Measurements from ENCODE around the gene FAM170B. TPM values are rescaled to one million over a fixed set of nuclear protein-coding genes. Genes with fewer than 3 reads are reported as not detected.

FAM170B gene
- total RNA-seq (not detected), polyA plus RNA-seq (ENCODE audit: insufficient read length in 2 of 2) (not detected)
- long read RNA-seq, donor 1 = 0 reads
- long read RNA-seq, donor 2 = 0 reads
- long read RNA-seq, donor 3 = 0 reads
- long read RNA-seq, donor 4 = 0 reads

- H3K36me3 ChIP-seq (ENCODE audit: control insufficient read depth, insufficient read depth, low read length) = no peaks in the 10 kb centered on the region
- no peak within 1 kb of the TSS for H3K4me3 ChIP-seq (ENCODE audit: low read depth, low read length)
- H3K9me3 ChIP-seq (ENCODE audit: control insufficient read depth, insufficient read depth, low read length) = no peaks in the 10 kb centered on the region
- H3K27me3 ChIP-seq (ENCODE audit: control insufficient read depth, insufficient read depth, low read length) = no peaks in the 10 kb centered on the region
- WGBS (ENCODE audit: insufficient coverage) = 94% methylated on average over 5 of the region's 5 CpGs
- peaks cover 2% of the 10 kb centered on the region for H3K4me1 ChIP-seq (ENCODE audit: control insufficient read depth, insufficient read depth, low read length)
- DNase-seq (ENCODE audit: low read depth in 4 of 6, low spot score in 6 of 6) = no peak
- H3K27ac ChIP-seq (ENCODE audit: low read depth, low read length) = no peak within 1 kb of the TSS
These were observed at the start of gene FAM170B for GRCh38 chr10:49133706-49134248. Gene FAM170B, minus strand, starts transcription at chr10:49134021. Its CDS starts 103 bp downstream, at chr10:49133918.

GRCh38 chr10:49182776-49183175 is 49.0 kb upstream of the FAM170B start:
- Histone ChIP-seq H3K36me3 (ENCODE audit: control insufficient read depth, insufficient read depth, low read length) (no peaks in the 10 kb centered on the region), H3K27ac (ENCODE audit: low read depth, low read length) (no peak overlapping the region), H3K27me3 (ENCODE audit: control insufficient read depth, insufficient read depth, low read length) (no peaks in the 10 kb centered on the region), H3K9me3 (ENCODE audit: control insufficient read depth, insufficient read depth, low read length) (no peaks in the 10 kb centered on the region), H3K4me1 (ENCODE audit: control insufficient read depth, insufficient read depth, low read length) (no peaks in the 10 kb centered on the region), H3K4me3 (ENCODE audit: low read depth, low read length) (no peak overlapping the region)
- no peak for DNase-seq (ENCODE audit: low read depth in 4 of 6, low spot score in 6 of 6)
- no CpG with 5 or more reads among the region's 4 CpGs for WGBS (ENCODE audit: insufficient coverage)

DNA sequence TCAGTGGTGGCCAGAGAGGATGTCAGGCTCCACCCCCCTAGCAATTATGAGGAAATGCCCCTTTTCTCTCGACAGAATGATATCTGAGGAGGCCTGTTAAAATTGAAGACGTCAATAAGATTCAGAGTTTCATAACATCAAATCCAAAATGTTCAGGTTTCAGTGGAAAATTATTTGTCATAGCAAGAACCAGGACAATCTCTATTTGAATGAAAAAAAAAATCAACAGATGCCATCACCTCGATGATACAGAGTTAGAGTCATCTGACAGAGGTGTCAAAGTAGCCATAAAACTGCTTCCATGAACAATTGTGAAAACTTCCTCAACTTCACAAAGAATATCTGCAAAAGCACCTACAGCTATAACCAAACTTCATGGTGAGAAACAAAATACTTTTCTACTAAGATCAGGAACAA is 46.6 kb upstream of the FAM170B start:
- Histone ChIP-seq H3K4me1 (ENCODE audit: control insufficient read depth, insufficient read depth, low read length) (peaks cover 14% of the 10 kb centered on the region), H3K36me3 (ENCODE audit: control insufficient read depth, insufficient read depth, low read length) (no peaks in the 10 kb centered on the region), H3K27ac (ENCODE audit: low read depth, low read length) (no peak overlapping the region), H3K4me3 (ENCODE audit: low read depth, low read length) (no peak overlapping the region), H3K27me3 (ENCODE audit: control insufficient read depth, insufficient read depth, low read length) (no peaks in the 10 kb centered on the region), H3K9me3 (ENCODE audit: control insufficient read depth, insufficient read depth, low read length) (no peaks in the 10 kb centered on the region)
- no peak for DNase-seq (ENCODE audit: low read depth in 4 of 6, low spot score in 6 of 6)
- no CpG with 5 or more reads among the region's 3 CpGs for WGBS (ENCODE audit: insufficient coverage)

DNA sequence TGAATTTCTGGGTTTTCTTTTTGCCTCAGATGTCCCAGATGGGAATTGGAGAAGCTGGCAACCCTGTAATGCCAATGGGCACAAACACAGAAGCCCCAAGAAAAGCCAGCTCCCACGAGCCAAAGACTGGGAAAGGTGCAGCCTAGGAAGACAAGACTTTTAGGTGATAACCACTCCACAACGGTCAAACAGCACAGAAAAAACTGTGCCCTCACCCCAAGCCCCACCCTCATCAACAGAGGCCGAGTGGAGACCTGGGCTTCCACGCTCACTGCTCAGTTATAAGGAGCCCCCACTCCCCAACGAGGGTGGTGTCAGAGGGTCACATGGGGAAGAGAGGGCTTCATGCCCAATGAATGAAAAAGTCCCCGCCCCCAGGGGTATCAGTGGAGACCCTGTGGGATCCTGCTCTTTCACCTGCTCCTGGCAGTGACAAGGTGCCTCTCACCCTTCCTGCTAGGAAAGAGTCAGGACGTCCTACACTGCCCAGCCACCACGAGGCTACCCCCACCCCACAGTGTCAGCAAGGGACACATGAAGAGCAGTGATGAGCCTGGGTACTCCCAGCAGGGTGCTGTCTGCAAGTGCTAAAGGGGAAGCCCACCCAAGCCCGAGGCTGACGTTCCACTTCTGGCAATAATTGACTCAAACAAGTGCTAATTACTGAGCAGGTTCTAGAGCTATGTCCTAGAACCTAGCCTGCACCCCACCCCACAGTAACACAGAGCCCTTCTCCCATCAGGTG is 46.0 kb upstream of the FAM170B start:
- H3K4me3 ChIP-seq (ENCODE audit: low read depth, low read length) = no peak overlapping the region
- H3K4me1 ChIP-seq (ENCODE audit: control insufficient read depth, insufficient read depth, low read length) = peaks cover 18% of the 10 kb centered on the region
- H3K9me3 ChIP-seq (ENCODE audit: control insufficient read depth, insufficient read depth, low read length) = no peaks in the 10 kb centered on the region
- DNase-seq (ENCODE audit: low read depth in 4 of 6, low spot score in 6 of 6) = no peak
- no peak overlapping the region for H3K27ac ChIP-seq (ENCODE audit: low read depth, low read length)
- H3K27me3 ChIP-seq (ENCODE audit: control insufficient read depth, insufficient read depth, low read length) = no peaks in the 10 kb centered on the region
- no peaks in the 10 kb centered on the region for H3K36me3 ChIP-seq (ENCODE audit: control insufficient read depth, insufficient read depth, low read length)
- 74% methylated on average over 9 of the region's 10 CpGs for WGBS (ENCODE audit: insufficient coverage)

DNA sequence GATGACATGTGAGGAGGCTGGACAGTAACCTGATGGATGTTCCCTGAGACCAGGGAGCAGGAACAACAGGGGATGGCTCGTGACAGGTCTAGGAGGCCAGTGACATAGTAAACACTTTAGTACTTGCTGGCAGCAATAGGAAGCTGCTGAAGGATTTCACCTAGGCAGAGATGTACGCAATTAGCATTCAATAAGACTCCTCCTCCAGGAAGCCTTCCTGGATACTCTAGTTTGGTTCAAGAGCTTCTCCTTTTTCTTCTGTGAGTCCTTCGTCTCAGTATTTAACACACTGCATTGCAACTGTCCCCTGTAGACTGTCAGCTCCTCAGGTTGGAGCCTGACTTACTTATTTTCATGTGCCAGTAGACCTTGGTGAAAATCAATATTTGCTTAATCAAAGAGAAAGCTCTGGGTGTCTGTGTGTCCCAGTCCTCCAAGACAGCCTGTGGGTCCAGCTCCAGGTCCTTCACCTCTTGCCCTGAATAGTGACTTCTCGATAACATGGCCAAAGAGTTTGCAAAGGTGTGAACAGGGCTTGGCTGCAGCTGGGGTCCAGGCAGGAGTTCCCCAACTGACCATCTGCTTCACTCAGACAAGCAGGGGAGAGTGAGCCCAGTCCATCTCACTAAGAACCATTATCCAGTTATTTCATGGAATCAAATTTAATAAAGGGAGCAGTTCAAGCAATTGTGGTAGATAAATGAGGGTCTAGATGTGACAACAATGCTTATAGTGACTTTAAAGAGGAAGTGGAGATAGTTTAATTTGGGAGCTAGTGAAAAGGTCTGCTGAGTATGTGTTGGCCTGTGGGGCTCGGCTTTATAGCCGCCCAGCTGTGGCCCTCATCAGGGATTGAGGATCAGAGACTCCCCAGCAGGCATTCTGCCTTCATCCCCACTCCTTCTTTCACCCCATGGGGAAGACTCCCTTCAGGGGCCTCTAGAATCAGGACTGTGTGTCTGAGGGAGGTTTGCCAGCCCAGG is 45.0 kb upstream of the FAM170B start:
- H3K9me3 ChIP-seq (ENCODE audit: control insufficient read depth, insufficient read depth, low read length) = no peaks in the 10 kb centered on the region
- 100% methylated on average over 3 of the region's 6 CpGs for WGBS (ENCODE audit: insufficient coverage)

DNA sequence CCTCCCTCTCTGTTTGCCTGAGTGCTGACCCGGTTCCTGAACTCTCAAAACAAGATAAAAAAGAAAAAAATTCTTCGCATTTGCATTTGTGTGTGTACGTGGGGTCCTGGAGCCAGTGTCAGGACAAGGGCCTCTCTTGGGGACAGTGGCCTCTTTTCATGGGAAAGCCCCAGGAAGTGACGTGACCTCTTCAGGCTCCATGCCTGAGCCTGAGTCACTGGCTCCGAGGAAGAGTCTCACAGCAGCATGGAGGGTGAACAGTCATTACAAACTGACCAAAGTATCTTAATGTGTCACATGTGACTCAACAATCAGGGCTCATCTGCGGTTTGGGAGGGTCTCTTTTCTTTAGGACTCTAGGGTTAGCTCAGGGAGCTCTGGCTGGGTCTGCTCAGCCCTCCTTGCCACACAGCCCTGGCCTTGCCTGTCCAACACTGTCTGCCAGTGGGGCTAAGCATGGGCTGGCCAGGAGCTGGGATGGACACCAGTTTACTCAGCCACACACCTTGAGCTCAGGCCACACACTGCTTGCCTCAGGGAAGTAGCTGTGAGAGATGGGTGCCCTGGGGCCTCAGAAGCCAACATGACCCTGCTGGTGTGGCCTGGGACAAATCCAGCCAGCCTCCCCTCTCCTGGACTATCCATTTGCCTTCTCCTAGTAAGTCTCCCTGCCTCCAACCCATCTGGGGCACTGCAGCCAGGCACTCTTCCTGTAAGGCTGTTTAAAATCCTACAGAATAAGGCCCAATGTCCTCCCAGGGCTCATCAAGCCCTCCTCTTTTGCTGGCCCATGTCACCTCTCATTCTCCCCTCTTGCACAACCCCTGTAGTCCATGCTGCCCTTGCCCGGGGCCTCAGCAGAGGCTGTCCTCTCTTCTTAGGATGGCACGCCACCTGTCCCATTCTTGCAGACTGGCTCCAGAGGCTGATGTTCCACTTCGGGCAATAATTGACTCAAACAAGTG is 43.9 kb upstream of the FAM170B start:
- H3K27ac ChIP-seq (ENCODE audit: low read depth, low read length) = no peak overlapping the region
- DNase-seq (ENCODE audit: low read depth in 4 of 6, low spot score in 6 of 6) = no peak
- no peaks in the 10 kb centered on the region for H3K9me3 ChIP-seq (ENCODE audit: control insufficient read depth, insufficient read depth, low read length)
- no peaks in the 10 kb centered on the region for H3K36me3 ChIP-seq (ENCODE audit: control insufficient read depth, insufficient read depth, low read length)
- 90% methylated on average over 8 of the region's 9 CpGs for WGBS (ENCODE audit: insufficient coverage)
- H3K27me3 ChIP-seq (ENCODE audit: control insufficient read depth, insufficient read depth, low read length) = no peaks in the 10 kb centered on the region
- peaks cover 18% of the 10 kb centered on the region for H3K4me1 ChIP-seq (ENCODE audit: control insufficient read depth, insufficient read depth, low read length)
- no peak overlapping the region for H3K4me3 ChIP-seq (ENCODE audit: low read depth, low read length)

More for the DNA sequence above, 45.0 kb upstream of the FAM170B start:
- Histone ChIP-seq H3K27ac (ENCODE audit: low read depth, low read length) (no peak overlapping the region), H3K27me3 (ENCODE audit: control insufficient read depth, insufficient read depth, low read length) (no peaks in the 10 kb centered on the region), H3K36me3 (ENCODE audit: control insufficient read depth, insufficient read depth, low read length) (no peaks in the 10 kb centered on the region), H3K4me3 (ENCODE audit: low read depth, low read length) (no peak overlapping the region), H3K4me1 (ENCODE audit: control insufficient read depth, insufficient read depth, low read length) (peaks cover 18% of the 10 kb centered on the region)
- no peak for DNase-seq (ENCODE audit: low read depth in 4 of 6, low spot score in 6 of 6)

DNA sequence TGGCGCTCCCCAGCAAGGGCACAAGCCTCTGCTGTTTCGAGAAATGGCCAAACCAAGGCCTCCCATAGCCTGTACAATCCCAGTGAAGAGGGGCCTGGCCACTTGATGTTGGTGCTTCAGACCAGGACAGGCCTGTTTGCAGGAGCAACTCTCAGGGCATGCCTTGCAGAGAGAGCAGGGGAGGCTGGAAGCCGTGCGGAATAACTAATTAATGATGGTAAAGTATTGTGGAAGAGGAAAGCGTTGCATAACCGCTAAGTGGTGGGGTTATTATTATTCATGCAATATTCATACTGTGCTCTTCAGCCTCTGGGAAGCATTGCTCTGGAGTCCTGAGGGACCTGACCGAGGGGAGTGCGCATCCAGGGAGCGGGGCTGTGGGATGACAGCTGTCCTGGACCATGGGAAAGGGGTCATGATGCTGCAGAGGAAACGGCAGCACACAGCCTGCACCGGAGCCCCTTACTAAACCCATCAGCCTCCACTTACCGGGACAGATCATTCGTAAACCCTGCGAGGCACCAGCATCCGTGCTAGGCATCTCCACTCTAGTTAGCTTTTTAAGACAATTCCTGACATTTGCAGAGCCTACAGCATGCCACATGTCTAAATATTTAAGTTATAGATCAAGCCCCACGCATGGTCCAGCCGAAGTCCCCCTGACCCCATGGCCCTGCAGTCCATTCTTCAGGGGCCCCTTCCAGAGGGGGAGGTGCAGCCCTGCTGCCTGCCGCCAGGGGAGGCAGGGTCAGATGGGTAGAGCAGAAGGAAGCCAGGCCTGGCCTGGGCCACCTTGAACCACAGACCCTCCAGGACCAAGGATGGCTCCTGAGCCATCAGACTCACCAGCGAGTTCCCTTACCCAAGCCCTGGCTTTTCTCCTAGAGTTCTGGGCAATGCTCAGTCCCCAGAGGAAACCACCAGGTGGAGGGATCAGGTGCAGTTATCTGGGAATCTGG is 42.8 kb upstream of the FAM170B start:
- WGBS (ENCODE audit: insufficient coverage) = 85% methylated on average over 9 of the region's 19 CpGs
- no peaks in the 10 kb centered on the region for H3K9me3 ChIP-seq (ENCODE audit: control insufficient read depth, insufficient read depth, low read length)
- H3K4me3 ChIP-seq (ENCODE audit: low read depth, low read length) = no peak overlapping the region
- H3K36me3 ChIP-seq (ENCODE audit: control insufficient read depth, insufficient read depth, low read length) = no peaks in the 10 kb centered on the region
- H3K27ac ChIP-seq (ENCODE audit: low read depth, low read length) = no peak overlapping the region
- no peak for DNase-seq (ENCODE audit: low read depth in 4 of 6, low spot score in 6 of 6)
- peaks cover 18% of the 10 kb centered on the region for H3K4me1 ChIP-seq (ENCODE audit: control insufficient read depth, insufficient read depth, low read length)
- H3K27me3 ChIP-seq (ENCODE audit: control insufficient read depth, insufficient read depth, low read length) = no peaks in the 10 kb centered on the region

DNA sequence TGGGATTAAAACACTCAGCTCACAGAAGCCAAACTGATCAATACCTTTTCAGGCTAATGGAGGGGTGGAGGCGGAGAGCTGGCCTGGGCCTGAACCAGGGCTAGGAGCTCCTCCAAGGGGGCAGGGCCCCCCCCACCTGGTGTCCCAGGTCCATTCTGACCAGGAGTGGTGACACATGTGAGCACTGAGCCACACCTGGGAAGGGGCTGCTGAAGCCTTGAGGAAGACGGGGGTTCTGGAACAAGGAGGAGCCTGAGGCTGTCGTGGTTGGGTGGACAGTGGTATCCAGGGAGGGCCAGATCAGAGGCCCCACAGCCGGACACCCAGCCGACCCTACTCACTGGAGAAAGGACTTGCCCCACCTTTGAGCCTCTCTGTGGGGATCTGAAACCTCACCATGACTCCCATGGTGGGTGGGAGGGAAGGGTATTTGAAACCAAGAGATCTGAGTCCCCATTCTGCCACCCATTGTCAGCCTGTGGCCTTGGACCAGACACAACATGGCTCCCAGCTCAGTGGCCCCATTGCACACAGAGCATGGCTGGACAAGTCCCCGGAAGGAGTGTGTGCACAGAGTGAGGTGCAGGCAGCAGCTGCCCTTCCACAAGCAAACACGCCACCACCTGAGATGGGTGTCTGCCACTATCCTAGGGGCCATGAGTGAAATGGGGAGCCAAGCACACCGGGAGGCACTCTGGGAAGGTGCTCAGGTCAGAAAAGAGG is 41.9 kb upstream of the FAM170B start:
- WGBS (ENCODE audit: insufficient coverage) = 98% methylated on average over 5 of the region's 8 CpGs
- Histone ChIP-seq H3K36me3 (ENCODE audit: control insufficient read depth, insufficient read depth, low read length) (no peaks in the 10 kb centered on the region), H3K9me3 (ENCODE audit: control insufficient read depth, insufficient read depth, low read length) (no peaks in the 10 kb centered on the region), H3K4me1 (ENCODE audit: control insufficient read depth, insufficient read depth, low read length) (peaks cover 20% of the 10 kb centered on the region), H3K4me3 (ENCODE audit: low read depth, low read length) (no peak overlapping the region), H3K27me3 (ENCODE audit: control insufficient read depth, insufficient read depth, low read length) (no peaks in the 10 kb centered on the region), H3K27ac (ENCODE audit: low read depth, low read length) (no peak overlapping the region)
- DNase-seq (ENCODE audit: low read depth in 4 of 6, low spot score in 6 of 6) = no peak
